Mesodermal cell (in vitro differentiated cells): ENCODE data around the gene CIBAR2.

Source experiments
- H3K27ac ChIP-seq: 2 replicates; pipeline ENCODE4 v1.7.0; 2013; ENCODE audit warnings: mild to moderate bottlenecking, low read depth, low read length, moderate library complexity; ENCODE audit not compliant: severe bottlenecking
- H3K36me3 ChIP-seq: 2 replicates; pipeline ENCODE4 v1.7.1; 2013; ENCODE audit warnings: mild to moderate bottlenecking, low read length, moderate library complexity; ENCODE audit not compliant: control insufficient read depth, insufficient read depth
- H3K4me1 ChIP-seq: one replicate; pipeline ENCODE4 v1.7.1; 2013; ENCODE audit warnings: mild to moderate bottlenecking, low read length; ENCODE audit not compliant: insufficient read depth, control insufficient read depth, poor library complexity, severe bottlenecking
- H3K4me3 ChIP-seq: 2 replicates; pipeline ENCODE4 v1.7.0; 2013; ENCODE audit warnings: low read length, control low read depth, mild to moderate bottlenecking; ENCODE audit not compliant: insufficient read depth, poor library complexity, severe bottlenecking; ENCODE audit errors: extremely low read depth
- H3K9me3 ChIP-seq: 2 replicates; pipeline ENCODE4 v1.7.1; 2013; ENCODE audit warnings: mild to moderate bottlenecking, low read length, moderate library complexity; ENCODE audit not compliant: control insufficient read depth
- WGBS, 2 experiments: methylation state at CpG; one replicate each; pipeline ENCODE4 v1.1.5; 2013; ENCODE audit warnings: missing lambda C conversion rate in 2 of 2; ENCODE audit not compliant: insufficient coverage in 2 of 2; 5-methylcytosine and 5-hydroxymethylcytosine counted together

Gene CIBAR2

GRCh38 chr16:85151603-85152413, 39.5 kb upstream of the CIBAR2 start:
- Histone ChIP-seq H3K4me1 (peaks cover 18% of the 10 kb centered on the region), H3K36me3 (no peaks in the 10 kb centered on the region), H3K4me3 (no peak overlapping the region), H3K9me3 (no peaks in the 10 kb centered on the region), H3K27ac (no peak overlapping the region)
- 76 to 91% methylated on average over 19 to 23 of the region's 24 CpGs for WGBS, 2 experiments

GRCh38 chr16:85151079-85151602, 38.9 kb upstream of the CIBAR2 start:
- Histone ChIP-seq H3K27ac (no peak overlapping the region), H3K9me3 (no peaks in the 10 kb centered on the region), H3K36me3 (no peaks in the 10 kb centered on the region), H3K4me1 (peaks cover 18% of the 10 kb centered on the region), H3K4me3 (no peak overlapping the region)
- WGBS, 2 experiments: 89 to 93% methylated on average over 10 to 11 of the region's 11 CpGs

- no peak overlapping the region for H3K4me3 ChIP-seq
- H3K27ac ChIP-seq: no peak overlapping the region
- peaks cover 18% of the 10 kb centered on the region for H3K4me1 ChIP-seq
- H3K36me3 ChIP-seq: no peaks in the 10 kb centered on the region
- no peaks in the 10 kb centered on the region for H3K9me3 ChIP-seq
- WGBS, 2 experiments: 93 to 94% methylated on average over 9 of the region's 9 CpGs
These were observed 38.2 kb upstream of the CIBAR2 start for GRCh38 chr16:85150331-85150940.

GRCh38 chr16:85149776-85150175, 37.5 kb upstream of the CIBAR2 start:
- Histone ChIP-seq H3K36me3 (no peaks in the 10 kb centered on the region), H3K4me3 (no peak overlapping the region), H3K9me3 (peaks cover under 1% of the 10 kb centered on the region), H3K4me1 (peaks cover 19% of the 10 kb centered on the region), H3K27ac (no peak overlapping the region)
- WGBS, 2 experiments: 94 to 98% methylated on average over 13 of the region's 14 CpGs

GRCh38 chr16:85148931-85149330, 36.7 kb upstream of the CIBAR2 start:
- Histone ChIP-seq H3K9me3 (peaks cover 3% of the 10 kb centered on the region), H3K27ac (no peak overlapping the region), H3K4me1 (peaks cover 27% of the 10 kb centered on the region), H3K4me3 (no peak overlapping the region), H3K36me3 (no peaks in the 10 kb centered on the region)
- WGBS, 2 experiments: 79 to 80% methylated on average over 9 of the region's 9 CpGs

GRCh38 chr16:85146922-85147651, 34.8 kb upstream of the CIBAR2 start:
- peaks cover 3% of the 10 kb centered on the region for H3K9me3 ChIP-seq
- H3K36me3 ChIP-seq: no peaks in the 10 kb centered on the region
- H3K4me3 ChIP-seq: no peak overlapping the region
- H3K4me1 ChIP-seq: peaks cover 29% of the 10 kb centered on the region
- peak overlapping the region; percentile 57 for H3K27ac ChIP-seq
- 82 to 87% methylated on average over 22 to 26 of the region's 27 CpGs for WGBS, 2 experiments

- no peak overlapping the region for H3K27ac ChIP-seq
- peaks cover 3% of the 10 kb centered on the region for H3K9me3 ChIP-seq
- 92 to 100% methylated on average over 2 to 4 of the region's 4 CpGs for WGBS, 2 experiments
- H3K4me1 ChIP-seq: peaks cover 22% of the 10 kb centered on the region
- no peaks in the 10 kb centered on the region for H3K36me3 ChIP-seq
- no peak overlapping the region for H3K4me3 ChIP-seq
These were observed 34.2 kb upstream of the CIBAR2 start for GRCh38 chr16:85146532-85146797.

GRCh38 chr16:85145734-85146531, 33.7 kb upstream of the CIBAR2 start:
- Histone ChIP-seq H3K27ac (no peak overlapping the region), H3K4me1 (peaks cover 19% of the 10 kb centered on the region), H3K9me3 (peaks cover 3% of the 10 kb centered on the region), H3K36me3 (no peaks in the 10 kb centered on the region), H3K4me3 (no peak overlapping the region)
- WGBS, 2 experiments: 90 to 91% methylated on average over 17 to 19 of the region's 20 CpGs

- H3K4me1 ChIP-seq: peaks cover 19% of the 10 kb centered on the region
- H3K4me3 ChIP-seq: no peak overlapping the region
- no peaks in the 10 kb centered on the region for H3K36me3 ChIP-seq
- no peak overlapping the region for H3K27ac ChIP-seq
- peaks cover 3% of the 10 kb centered on the region for H3K9me3 ChIP-seq
- WGBS, 2 experiments: 96% methylated on average over 9 to 10 of the region's 10 CpGs
These were observed 32.9 kb upstream of the CIBAR2 start for GRCh38 chr16:85145188-85145587.
